Testis (tissue), 3 donors: ENCODE data around the gene TRMT61A. TPM values are rescaled to one million over a fixed set of nuclear protein-coding genes. Genes with fewer than 3 reads are reported as not detected.
A peak's percentile ranks its signal among the peaks of the same experiment; 100 is the strongest.

Source experiments
- DNase-seq: peaks from one replicate; pipeline ENCODE4 v3.0.0-alpha.2; 2019
- H3K27ac ChIP-seq, 2 donors: fragments of 200-600 bp; sonication (generic); one replicate each; pipeline ENCODE4 v1.5.1; 2019
- H3K27me3 ChIP-seq: fragments of 200-600 bp; sonication (generic); one replicate; pipeline ENCODE4 v1.5.1; 2019
- H3K36me3 ChIP-seq: fragments of 200-600 bp; sonication (generic); one replicate; pipeline ENCODE4 v1.5.1; 2017; ENCODE audit warnings: low read depth; ENCODE audit errors: missing control alignments
- H3K4me1 ChIP-seq: fragments of 200-600 bp; sonication (generic); one replicate; pipeline ENCODE4 v1.5.1; 2019
- H3K4me3 ChIP-seq, 2 donors: fragments of 200-600 bp; sonication (generic); one replicate each; pipeline ENCODE4 v1.5.1; 2017 to 2019
- H3K9me3 ChIP-seq: fragments of 200-600 bp; sonication (generic); one replicate; pipeline ENCODE4 v1.5.1; 2017
- POLR2A ChIP-seq: fragments of 450-650 bp; IDR thresholded peaks from one replicate; pipeline ENCODE4 v1.6.1; 2017; ENCODE audit warnings: antibody characterized with exemption, mild to moderate bottlenecking, moderate library complexity
- WGBS, 2 donors: methylation state at CpG; one replicate each; pipeline ENCODE4 v1.1.5; 2018; 5-methylcytosine and 5-hydroxymethylcytosine counted together
- intact Hi-C: fragments of 100-400 bp; cut with DNase I; formaldehyde crosslinking; loops from one replicate; pipeline ENCODE4 v1.15.1; 2023; ENCODE audit warnings: low total_unique reads
- polyA plus RNA-seq: library from polyadenylated mRNA; stranded (reverse); fragments of 350-450 nt; fragmentation: Illumina TruSeq; extraction: RNeasy Lipid Tissue Mini Kit (QIAGEN cat#74804); gene quantifications from one replicate; pipeline ENCODE4 v1.2.3, GENCODE V29; 2014; ENCODE audit warnings: low read depth, low replicate concordance; ENCODE audit not compliant: insufficient read depth
- total RNA-seq, 2 donors: library from RNA; depleted of rRNA; stranded (reverse); fragments of >200 nt; gene quantifications; one replicate each; pipeline ENCODE4 v1.2.3, GENCODE V29; 2016
- TF ChIP-seq, protein P1 (sequence below), 3 experiments: fragments of 450-650 bp in 2 of 3; fragments of 200-600 bp in 1 of 3; sonication (generic) in 1 of 3; IDR thresholded peaks; one replicate each; pipeline ENCODE4 v1.5.1; 2016 to 2019; ENCODE audit warnings: antibody characterized with exemption in 3 of 3, mild to moderate bottlenecking in 2 of 3, moderate library complexity in 1 of 3

Gene TRMT61A
- total and polyA plus RNA-seq, 3 donors from 2014 or later = 12.1 to 29.8 (median 19.1) TPM

DNA sequence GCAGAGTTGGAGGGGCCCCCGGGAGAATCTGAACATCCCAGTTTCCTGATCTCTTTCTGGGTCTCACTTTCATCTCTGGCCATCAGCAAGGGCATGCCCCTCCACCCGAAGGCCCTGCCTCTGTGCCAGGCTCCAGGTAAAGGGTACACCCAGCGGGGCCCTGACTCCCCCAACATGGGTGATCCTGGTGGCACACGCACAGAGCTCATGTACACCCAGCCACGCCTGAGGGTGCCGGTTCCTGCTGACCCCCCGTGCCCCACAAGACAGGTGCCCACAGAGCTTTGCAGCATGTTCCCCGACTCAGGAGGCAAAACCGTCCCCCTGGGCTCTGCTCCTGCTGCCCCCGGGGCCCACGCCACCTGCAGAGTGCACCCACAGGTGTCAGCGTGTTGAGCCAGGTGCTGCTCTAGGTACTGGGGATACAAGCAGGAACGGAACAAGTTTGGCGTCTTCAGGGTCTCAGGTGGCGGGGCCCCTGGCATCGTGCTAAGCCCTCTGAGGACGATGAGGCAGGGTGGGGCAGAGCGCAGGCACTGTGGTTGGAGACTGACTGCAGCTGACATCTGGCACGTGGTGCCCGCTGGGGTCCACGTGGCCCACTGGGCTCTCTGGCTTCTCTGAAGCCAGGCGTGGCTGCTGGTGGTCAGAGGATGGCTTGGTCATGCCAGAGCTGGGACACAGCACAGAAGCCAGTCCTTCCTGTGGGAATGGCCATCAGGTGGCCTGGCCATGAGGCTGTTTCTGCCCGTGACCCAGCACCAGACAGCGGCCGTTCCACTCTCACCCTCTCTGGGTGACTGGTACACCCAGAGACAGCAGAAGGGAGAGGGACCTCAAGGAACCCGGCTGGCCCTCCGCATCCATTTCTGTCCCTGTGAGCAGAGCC is 19.7 kb downstream of the TRMT61A start:
- no peaks in the 10 kb centered on the region for H3K36me3 ChIP-seq
- H3K9me3 ChIP-seq = no peaks in the 10 kb centered on the region
- H3K4me3 ChIP-seq = no peak overlapping the region
- no peaks in the 10 kb centered on the region for H3K27me3 ChIP-seq
- 92 to 93% methylated on average over 8 to 27 of the region's 27 CpGs for WGBS, 2 donors
- TF ChIP-seq, protein P1, sequence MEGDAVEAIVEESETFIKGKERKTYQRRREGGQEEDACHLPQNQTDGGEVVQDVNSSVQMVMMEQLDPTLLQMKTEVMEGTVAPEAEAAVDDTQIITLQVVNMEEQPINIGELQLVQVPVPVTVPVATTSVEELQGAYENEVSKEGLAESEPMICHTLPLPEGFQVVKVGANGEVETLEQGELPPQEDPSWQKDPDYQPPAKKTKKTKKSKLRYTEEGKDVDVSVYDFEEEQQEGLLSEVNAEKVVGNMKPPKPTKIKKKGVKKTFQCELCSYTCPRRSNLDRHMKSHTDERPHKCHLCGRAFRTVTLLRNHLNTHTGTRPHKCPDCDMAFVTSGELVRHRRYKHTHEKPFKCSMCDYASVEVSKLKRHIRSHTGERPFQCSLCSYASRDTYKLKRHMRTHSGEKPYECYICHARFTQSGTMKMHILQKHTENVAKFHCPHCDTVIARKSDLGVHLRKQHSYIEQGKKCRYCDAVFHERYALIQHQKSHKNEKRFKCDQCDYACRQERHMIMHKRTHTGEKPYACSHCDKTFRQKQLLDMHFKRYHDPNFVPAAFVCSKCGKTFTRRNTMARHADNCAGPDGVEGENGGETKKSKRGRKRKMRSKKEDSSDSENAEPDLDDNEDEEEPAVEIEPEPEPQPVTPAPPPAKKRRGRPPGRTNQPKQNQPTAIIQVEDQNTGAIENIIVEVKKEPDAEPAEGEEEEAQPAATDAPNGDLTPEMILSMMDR (IDR thresholded peaks at IDR 0.05) = no peak
- no peak for TF ChIP-seq POLR2A
- H3K4me1 ChIP-seq = peaks cover 53% of the 10 kb centered on the region
- intact Hi-C loops = no loop called here
- H3K27ac ChIP-seq = peak overlapping the region in 1 of 2 donors; percentile 88
- no peak for DNase-seq

DNA sequence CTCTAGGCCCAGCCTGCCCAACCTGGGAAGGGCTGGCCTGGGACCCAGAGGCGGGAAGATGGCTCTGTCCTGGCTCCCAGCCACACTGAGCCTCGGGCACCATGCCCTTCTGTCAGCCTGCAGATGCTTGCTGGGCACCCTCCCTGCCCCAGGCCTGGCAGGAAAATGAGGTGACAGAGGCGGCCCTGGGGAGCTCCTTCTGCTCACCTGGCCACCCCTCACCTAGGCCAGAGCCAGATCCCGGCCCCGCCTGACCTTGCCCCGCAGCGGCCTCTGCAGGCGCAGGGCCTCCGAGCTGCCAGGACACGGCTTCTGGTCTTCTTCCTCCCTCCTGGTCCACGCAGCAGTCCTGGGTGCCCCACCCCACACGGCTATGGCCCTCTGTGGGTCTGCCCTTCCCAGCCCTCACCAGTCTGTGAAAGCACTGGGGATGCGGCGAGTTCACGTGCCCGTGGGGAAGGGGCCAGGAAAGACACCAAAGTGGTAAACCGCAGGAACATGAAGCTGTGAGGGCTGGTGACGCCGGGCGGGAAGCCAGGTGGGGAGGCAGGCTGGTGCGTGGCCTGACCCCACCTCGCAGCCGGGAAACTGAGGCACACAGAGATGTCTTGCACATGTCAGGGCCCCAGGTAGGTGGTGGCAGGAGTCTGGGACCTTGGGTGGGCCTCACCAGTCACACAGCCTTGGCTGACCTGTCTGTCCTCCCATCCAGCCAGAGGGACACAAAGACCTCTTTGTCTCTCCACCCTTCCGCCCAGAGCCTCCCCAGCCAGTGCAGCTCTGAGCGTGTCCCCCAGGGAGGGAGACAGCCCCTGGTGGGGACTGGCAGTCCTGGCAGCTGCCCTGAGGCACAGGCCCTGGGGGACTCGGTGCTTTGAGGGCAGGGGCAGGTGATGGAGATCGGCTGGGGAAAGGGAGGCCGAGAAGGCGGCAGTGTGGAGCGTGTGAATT is 20.6 kb downstream of the TRMT61A start:
- no peaks in the 10 kb centered on the region for H3K27me3 ChIP-seq
- H3K36me3 ChIP-seq = no peaks in the 10 kb centered on the region
- H3K9me3 ChIP-seq = no peaks in the 10 kb centered on the region
- peak; percentile 73 for DNase-seq
- TF ChIP-seq, protein P1 (IDR thresholded peaks at IDR 0.05) = peak in 2 of 3 experiments; percentile 18 to 36
- TF ChIP-seq POLR2A = no peak
- no peak overlapping the region for H3K4me3 ChIP-seq
- intact Hi-C loops = loop anchor here (10.0 kb wide), 1 partner anchor 45 kb away; no protein-coding TSS in a partner anchor
- peaks cover 44% of the 10 kb centered on the region for H3K4me1 ChIP-seq
- peak overlapping the region; percentile 75 to 88 for H3K27ac ChIP-seq
- WGBS, 2 donors = 63 to 64% methylated on average over 16 to 30 of the region's 30 CpGs

DNA sequence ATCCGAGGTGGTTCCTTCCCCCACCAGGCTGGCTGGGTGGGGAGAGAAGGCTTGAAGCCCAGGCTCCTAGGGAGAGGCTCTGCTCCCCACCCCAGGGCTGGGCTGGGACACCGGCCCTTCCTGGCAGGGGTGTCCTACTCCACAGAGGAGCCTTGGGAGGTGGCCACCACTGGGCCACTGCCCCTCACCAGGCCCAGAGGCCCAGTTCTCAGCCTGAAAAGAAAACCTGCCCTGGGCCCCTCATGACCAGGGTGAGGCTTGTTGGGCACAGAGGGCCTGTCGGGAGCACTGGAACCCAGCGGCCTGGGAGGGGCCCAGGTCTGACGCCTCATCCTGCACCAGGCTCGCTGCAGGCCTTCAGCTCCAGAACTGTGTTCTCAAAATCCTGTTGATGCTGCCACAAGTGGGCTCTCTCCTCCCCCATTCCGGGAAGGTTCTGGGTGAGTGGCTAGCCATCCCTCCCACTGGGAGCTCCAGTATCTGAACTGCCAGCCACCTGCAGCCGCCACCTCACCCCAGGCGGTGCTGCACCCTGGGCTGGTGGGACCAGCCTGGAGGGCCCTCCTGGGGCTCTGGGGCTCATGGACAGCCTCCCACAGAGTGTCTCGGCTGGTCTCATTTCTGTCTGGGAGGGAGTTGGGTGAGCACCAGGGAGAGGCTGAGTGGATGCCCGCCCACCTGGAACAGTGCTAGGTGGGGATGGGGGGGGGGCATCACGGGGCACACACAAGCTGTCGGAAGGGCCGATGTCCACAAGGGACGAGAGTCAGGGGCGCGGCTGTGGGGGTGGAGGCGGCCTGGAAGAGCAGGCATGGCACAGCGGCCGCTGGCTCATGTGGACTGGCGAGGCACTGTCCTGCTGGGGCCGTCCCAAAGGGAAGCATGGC is 21.7 kb downstream of the TRMT61A start:
- no peak for TF ChIP-seq POLR2A
- TF ChIP-seq, protein P1 (IDR thresholded peaks at IDR 0.05) = no peak
- Histone ChIP-seq H3K27me3 (no peaks in the 10 kb centered on the region), H3K4me3 (no peak overlapping the region), H3K36me3 (no peaks in the 10 kb centered on the region), H3K4me1 (peaks cover 39% of the 10 kb centered on the region), H3K27ac (peak overlapping the region; percentile 75 to 88), H3K9me3 (no peaks in the 10 kb centered on the region)
- no peak for DNase-seq
- 49% methylated on average over 12 to 22 of the region's 22 CpGs for WGBS, 2 donors
- intact Hi-C loops = loop anchor here (10.0 kb wide), 1 partner anchor 46 kb away; no protein-coding TSS in a partner anchor

DNA sequence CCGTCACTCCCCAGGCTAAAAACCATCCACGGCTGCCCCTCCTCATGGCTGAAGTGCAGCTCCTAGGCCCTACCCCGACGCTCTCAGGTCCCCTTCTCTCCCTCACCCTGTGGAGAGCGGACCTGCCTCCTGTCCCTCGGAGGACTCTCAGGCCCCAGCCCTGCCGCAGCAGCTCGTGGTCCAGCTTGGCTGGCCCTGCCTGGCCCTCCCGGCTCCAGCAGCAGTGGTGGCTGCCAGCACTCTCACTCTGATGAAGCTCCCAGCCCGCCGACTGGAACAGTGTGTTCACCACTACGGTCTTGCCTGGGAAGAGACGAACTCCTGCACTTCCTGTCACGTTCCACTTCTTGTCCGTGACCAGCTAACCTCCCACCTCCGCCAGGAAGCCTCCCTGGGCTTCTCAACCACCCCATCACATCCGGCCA is 22.4 kb downstream of the TRMT61A start:
- Histone ChIP-seq H3K9me3 (no peaks in the 10 kb centered on the region), H3K4me3 (no peak overlapping the region), H3K36me3 (no peaks in the 10 kb centered on the region), H3K27ac (peak overlapping the region; percentile 75 to 88), H3K27me3 (no peaks in the 10 kb centered on the region), H3K4me1 (peaks cover 39% of the 10 kb centered on the region)
- 27 to 58% methylated on average over 7 to 17 of the region's 17 CpGs for WGBS, 2 donors
- DNase-seq = peak; percentile 86
- no peak for TF ChIP-seq POLR2A
- TF ChIP-seq, protein P1 (IDR thresholded peaks at IDR 0.05) = no peak
- intact Hi-C loops = loop anchor here (10.0 kb wide), 1 partner anchor 47 kb away; no protein-coding TSS in a partner anchor
